ENCODE measurements around the gene SPRED2. TPM values are rescaled to one million over a fixed set of nuclear protein-coding genes. Genes with fewer than 3 reads are reported as not detected.
A peak's percentile ranks its signal among the peaks of the same experiment; 100 is the strongest.
"Not testable (repeated sequence)": the region's sequence is repeated elsewhere in the genome, so short reads cannot be mapped to it uniquely, and the experiment has no call there.

SPRED2 gene
- total and polyA plus RNA-seq, 8 donors = 31.5 to 47.1 (median 40.4) TPM

GRCh38 chr2:65320946-65321345 is 111.5 kb downstream of the SPRED2 start:
- H3K27me3 ChIP-seq = no peaks in the 10 kb centered on the region
- H3K4me3 ChIP-seq = no peak overlapping the region
- DNase-seq (no peak), ATAC-seq (no peak)
- no peak overlapping the region for H3K27ac ChIP-seq
- intact Hi-C loops (cut with DNase I) = no loop called here
- peaks cover 0 to 9% of the 10 kb centered on the region in 2 donors for H3K36me3 ChIP-seq
- TF ChIP-seq CTCF (IDR thresholded peaks at IDR 0.05) = no peak
- H3K9me3 ChIP-seq = no peaks in the 10 kb centered on the region
- no peaks in the 10 kb centered on the region for H3K4me1 ChIP-seq

- H3K27me3 ChIP-seq = no peaks in the 10 kb centered on the region
- H3K36me3 ChIP-seq = peaks cover 0 to 17% of the 10 kb centered on the region in 2 donors
- no peak overlapping the region for H3K4me3 ChIP-seq
- no peak overlapping the region for H3K27ac ChIP-seq
- DNase-seq = no peak
- intact Hi-C loops (cut with DNase I) = no loop called here
- peak; percentile 70 for ATAC-seq
- H3K4me1 ChIP-seq = no peaks in the 10 kb centered on the region
- no peaks in the 10 kb centered on the region for H3K9me3 ChIP-seq
- TF ChIP-seq CTCF (IDR thresholded peaks at IDR 0.05) = no peak
These were observed 112.2 kb downstream of the SPRED2 start for GRCh38 chr2:65320042-65320725.

GRCh38 chr2:65319674-65320041 is 112.7 kb downstream of the SPRED2 start:
- TF ChIP-seq CTCF (IDR thresholded peaks at IDR 0.05) = no peak
- Histone ChIP-seq H3K4me3 (no peak overlapping the region), H3K9me3 (no peaks in the 10 kb centered on the region), H3K27ac (no peak overlapping the region), H3K36me3 (peaks cover 0 to 22% of the 10 kb centered on the region in 2 donors), H3K4me1 (no peaks in the 10 kb centered on the region), H3K27me3 (no peaks in the 10 kb centered on the region)
- DNase-seq = no peak
- intact Hi-C loops (cut with DNase I) = no loop called here
- no peak for ATAC-seq

GRCh38 chr2:65319072-65319673 is 113.2 kb downstream of the SPRED2 start:
- Histone ChIP-seq H3K9me3 (no peaks in the 10 kb centered on the region), H3K27me3 (no peaks in the 10 kb centered on the region), H3K36me3 (peaks cover 0 to 25% of the 10 kb centered on the region in 2 donors), H3K27ac (no peak overlapping the region), H3K4me3 (no peak overlapping the region), H3K4me1 (no peaks in the 10 kb centered on the region)
- no peak for TF ChIP-seq CTCF (IDR thresholded peaks at IDR 0.05)
- intact Hi-C loops (cut with DNase I) = no loop called here
- ATAC-seq (no peak), DNase-seq (no peak)

GRCh38 chr2:65317841-65318240 is 114.6 kb downstream of the SPRED2 start:
- no peaks in the 10 kb centered on the region for H3K27me3 ChIP-seq
- no peak for TF ChIP-seq CTCF (IDR thresholded peaks at IDR 0.05)
- H3K27ac ChIP-seq = no peak overlapping the region
- H3K4me3 ChIP-seq = no peak overlapping the region
- no peak for ATAC-seq
- intact Hi-C loops (cut with DNase I) = no loop called here
- no peaks in the 10 kb centered on the region for H3K9me3 ChIP-seq
- H3K4me1 ChIP-seq = peaks cover 0 to 7% of the 10 kb centered on the region in 2 donors
- H3K36me3 ChIP-seq = peaks cover 0 to 38% of the 10 kb centered on the region in 2 donors
- DNase-seq = no peak

- DNase-seq; ATAC-seq; H3K27me3 ChIP-seq; H3K27ac ChIP-seq; H3K4me3 ChIP-seq; H3K9me3 ChIP-seq; intact Hi-C loops (cut with DNase I): not testable (repeated sequence)
- Histone ChIP-seq H3K36me3 (peaks cover 0 to 43% of the 10 kb centered on the region in 2 donors), H3K4me1 (peaks cover 0 to 12% of the 10 kb centered on the region in 2 donors)
These were observed 115.0 kb downstream of the SPRED2 start for GRCh38 chr2:65317351-65317750.

Data from left lung (tissue), 10 donors.